Bone marrow (tissue), 2 donors: ENCODE measurements around the gene WFDC10B.
"Not testable (repeated sequence)": the region's sequence is repeated elsewhere in the genome, so short reads cannot be mapped to it uniquely, and the experiment has no call there.

Experiments
- DNase-seq, 2 donors: peaks; one replicate each; lab custom pipeline; 2025; lab: John Stamatoyannopoulos, UW

WFDC10B gene

GRCh38 chr20:45704969-45705637 is at the start of gene WFDC10B:
Gene WFDC10B (minus strand): TSS chr20:45705019. CDS start chr20:45685992, 19,027 bp downstream.
- DNase-seq = no peak

- no peak for DNase-seq
Observed at GRCh38 chr20:45752746-45753145, 47.9 kb upstream of the WFDC10B start.

- DNase-seq = no peak
Observed at GRCh38 chr20:45751721-45752120, 46.9 kb upstream of the WFDC10B start.

- DNase-seq = no peak
Observed at GRCh38 chr20:45745015-45745414, 40.2 kb upstream of the WFDC10B start.

- no peak for DNase-seq
Observed at GRCh38 chr20:45742596-45742995, 37.8 kb upstream of the WFDC10B start.

GRCh38 chr20:45735988-45736387 is 31.2 kb upstream of the WFDC10B start:
- no peak for DNase-seq

GRCh38 chr20:45735552-45735951 is 30.7 kb upstream of the WFDC10B start:
- DNase-seq = no peak

GRCh38 chr20:45732199-45732598 is 27.4 kb upstream of the WFDC10B start:
- no peak for DNase-seq

GRCh38 chr20:45727044-45727443 is 22.2 kb upstream of the WFDC10B start:
- DNase-seq = no peak

GRCh38 chr20:45725134-45725533 is 20.3 kb upstream of the WFDC10B start:
- no peak for DNase-seq

GRCh38 chr20:45722047-45722446 is 17.2 kb upstream of the WFDC10B start, which contains the start of gene SPINT4:
Gene SPINT4 (plus strand): TSS chr20:45722347. CDS start chr20:45722368, 21 bp downstream.
- no peak for DNase-seq

GRCh38 chr20:45716141-45716688 is 11.4 kb upstream of the WFDC10B start:
- DNase-seq = not testable (repeated sequence)

GRCh38 chr20:45701873-45702272 is 2.9 kb downstream of the WFDC10B start, which contains the start of gene WFDC13:
Gene WFDC13 (plus strand): TSS chr20:45702038. CDS start chr20:45702124, 86 bp downstream.
- no peak for DNase-seq

GRCh38 chr20:45701104-45701503 is 3.7 kb downstream of the WFDC10B start:
- DNase-seq = no peak

- no peak for DNase-seq
Observed at GRCh38 chr20:45695496-45695895, 9.3 kb downstream of the WFDC10B start.

- DNase-seq = not testable (repeated sequence)
Observed at GRCh38 chr20:45693346-45693745, 11.5 kb downstream of the WFDC10B start.

GRCh38 chr20:45685896-45686295 is 18.9 kb downstream of the WFDC10B start:
- DNase-seq = no peak

- no peak for DNase-seq
Observed at GRCh38 chr20:45679650-45680049, 25.2 kb downstream of the WFDC10B start.

GRCh38 chr20:45672765-45673164 is 32.1 kb downstream of the WFDC10B start:
- no peak for DNase-seq

- DNase-seq = no peak
Observed at GRCh38 chr20:45670139-45670538, 34.7 kb downstream of the WFDC10B start, which contains the start of gene WFDC11. Gene WFDC11 (minus strand): TSS chr20:45670239. CDS start chr20:45650600, 19,639 bp downstream.

- not testable (repeated sequence) for DNase-seq
Observed at GRCh38 chr20:45657038-45657437, 47.8 kb downstream of the WFDC10B start.

GRCh38 chr20:45651726-45652125 is 53.1 kb downstream of the WFDC10B start:
- DNase-seq = not testable (repeated sequence)

GRCh38 chr20:45649312-45649863 is 55.4 kb downstream of the WFDC10B start:
- no peak for DNase-seq
